NCI-H1417 treated with DMSO at 0.1 percent for 48 hours (cell line): ENCODE results near the gene CAPN6.

ENCODE experiments used
- DNase-seq: peaks from one replicate; lab custom pipeline; 2025; lab: John Stamatoyannopoulos, UW

Gene CAPN6

DNA sequence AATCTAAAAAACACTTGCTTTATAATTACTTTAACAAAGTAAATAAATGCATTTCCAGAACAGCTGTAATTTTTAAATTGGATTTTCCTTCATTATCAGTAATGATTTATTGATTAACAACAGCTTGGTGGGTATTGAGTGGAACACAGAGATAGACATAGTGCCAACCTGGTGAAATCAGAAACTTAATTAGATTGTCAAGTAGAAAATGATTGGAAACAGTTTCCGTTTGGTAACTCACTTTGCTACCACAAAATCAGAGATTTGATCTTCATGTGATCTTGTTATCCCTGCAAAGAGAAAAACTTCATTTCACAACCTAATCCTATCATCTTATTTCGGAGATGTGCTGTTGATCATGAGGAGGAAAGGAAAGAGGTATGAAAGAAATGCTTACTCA, 70.8 kb downstream of the CAPN6 start:
- DNase-seq: no peak
